Measurements from ENCODE around the gene PDE9A.

GRCh38 chr21:42684109-42684916, 30.9 kb downstream of the PDE9A start:
- no peak for TF ChIP-seq CTCF (IDR thresholded peaks at IDR 0.05)
- no peak for TF ChIP-seq POLR2A (IDR thresholded peaks at IDR 0.05)
